Measurements from ENCODE around the gene CLCNKB.

- TF ChIP-seq CTCF (IDR thresholded peaks at IDR 0.05) (no peak), EP300 (IDR thresholded peaks at IDR 0.05) (no peak), POLR2A (IDR thresholded peaks at IDR 0.05) (no peak)
Measured at GRCh38 chr1:16072095-16072494, 28.5 kb downstream of the CLCNKB start.
